Measurements from ENCODE around the gene APBA2.

- TF ChIP-seq ASH2L (IDR thresholded peaks at IDR 0.05; ENCODE audit: borderline replicate concordance, low read depth) (no peak), CTCF (IDR thresholded peaks at IDR 0.05 in 2 of 3, conservative IDR thresholded peaks at IDR 0.05 in 1 of 3; ENCODE audit: control insufficient read depth in 2 of 3, extremely low read depth in 1 of 3, insufficient read depth in 1 of 3, low read depth in 3 of 3, low read length in 3 of 3) (no peak), FOXM1 (IDR thresholded peaks at IDR 0.05; ENCODE audit: low read depth, low read length) (no peak), ZBTB33 (IDR thresholded peaks at IDR 0.05) (no peak), JUNB (IDR thresholded peaks at IDR 0.05) (no peak), KLF5 (IDR thresholded peaks at IDR 0.05; ENCODE audit: partially characterized antibody) (no peak), GATAD2B (conservative IDR thresholded peaks at IDR 0.05; ENCODE audit: low read depth) (no peak), ZSCAN29 (IDR thresholded peaks at IDR 0.05) (no peak), LARP7 (IDR thresholded peaks at IDR 0.05) (no peak)
These were observed 107.9 kb downstream of the APBA2 start for GRCh38 chr15:28993720-28994053.
